GM21576 (cell line): ENCODE results near the gene IGFL1.
A peak's percentile ranks its signal among the peaks of the same experiment; 100 is the strongest.
"Not testable (repeated sequence)": the region's sequence is repeated elsewhere in the genome, so short reads cannot be mapped to it uniquely, and the experiment has no call there.

Source experiments
- ATAC-seq: cut with Tn5 transposase; IDR thresholded peaks from one replicate; pipeline ENCODE4 v1.9.1; 2021; ENCODE audit warnings: mild to moderate bottlenecking, moderate library complexity; ENCODE audit not compliant: unreplicated experiment

IGFL1 gene

DNA sequence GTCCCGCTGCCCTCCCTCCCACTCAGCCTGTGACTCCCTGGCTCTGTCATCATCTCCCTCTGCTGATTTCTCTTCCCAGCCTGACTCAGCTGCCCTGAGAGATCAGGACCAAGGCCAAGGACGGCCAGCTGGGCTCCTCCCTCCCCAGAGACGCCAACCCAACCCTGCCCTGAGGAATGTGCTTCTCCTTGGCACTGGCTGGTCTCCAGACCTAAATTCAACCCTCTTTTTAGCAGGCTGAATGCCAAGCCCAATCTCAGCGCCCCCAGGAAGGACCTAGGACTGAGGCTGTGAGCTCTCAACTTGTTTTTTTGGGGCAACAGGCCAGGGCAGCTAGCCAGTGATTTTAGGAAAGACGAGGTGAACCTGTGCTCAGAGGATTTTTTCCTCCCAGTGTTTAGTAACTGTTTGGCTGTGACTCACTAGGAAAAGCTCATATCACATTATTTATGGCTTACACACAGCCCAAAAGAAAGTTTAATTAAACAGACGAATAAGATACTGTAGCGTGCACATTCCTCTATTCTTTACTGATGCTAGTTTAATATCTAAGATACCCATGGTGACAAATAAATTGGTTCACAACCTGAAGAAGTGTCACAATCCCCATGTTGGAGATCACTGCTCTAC is 7.4 kb upstream of the IGFL1 start:
- no peak for ATAC-seq

DNA sequence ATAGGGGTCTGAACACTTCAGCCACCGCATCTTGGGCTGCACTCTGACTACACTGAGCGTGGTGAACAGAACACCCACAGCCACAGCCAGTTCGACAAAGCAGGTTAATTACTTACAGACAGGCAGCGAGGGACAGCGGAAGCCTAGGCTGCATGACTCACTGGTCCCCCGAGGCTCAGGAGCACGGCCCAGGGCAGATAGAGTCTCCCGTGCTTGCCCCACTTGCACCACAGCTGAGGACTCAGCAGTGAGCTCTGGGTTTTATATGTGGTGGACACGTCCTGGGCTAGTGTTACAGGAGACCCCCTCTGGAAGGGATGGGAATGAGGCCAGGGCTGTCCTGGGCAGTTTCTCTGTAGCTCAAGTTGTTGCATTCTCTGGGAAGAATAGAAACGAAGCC is 5.8 kb upstream of the IGFL1 start:
- ATAC-seq: not testable (repeated sequence)

- no peak for ATAC-seq
Measured at GRCh38 chr19:46224773-46225172, 4.8 kb upstream of the IGFL1 start.

GRCh38 chr19:46225558-46226004 is 4.0 kb upstream of the IGFL1 start:
- ATAC-seq: no peak

DNA sequence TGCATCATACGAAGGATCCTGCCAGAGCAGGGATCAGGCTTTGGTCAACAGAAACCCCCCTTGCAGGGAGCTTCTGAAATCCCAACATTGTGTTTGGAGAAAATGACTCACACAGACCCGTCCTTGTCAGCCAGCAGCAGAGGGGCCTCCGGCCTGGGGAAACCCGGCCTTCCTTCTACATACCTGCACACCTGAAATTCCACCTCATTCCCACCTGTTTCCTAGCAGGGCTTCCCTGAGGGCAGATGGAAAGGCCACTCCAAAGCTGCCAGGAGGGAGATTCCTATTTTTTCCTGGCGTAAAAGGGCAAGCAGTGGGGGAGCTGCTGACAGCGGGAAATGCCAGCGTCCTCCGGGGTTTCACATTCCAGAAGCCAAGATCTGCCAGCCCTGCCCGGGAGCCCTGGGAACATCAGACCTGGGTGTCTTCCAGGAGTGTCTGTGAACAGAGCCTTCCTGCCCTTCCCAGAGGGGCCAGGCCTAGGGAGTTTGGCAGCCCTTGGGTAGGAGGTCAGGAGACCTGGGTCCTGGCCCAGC is 3.0 kb upstream of the IGFL1 start:
- no peak for ATAC-seq

- no peak for ATAC-seq
Measured at GRCh38 chr19:46232029-46232428, 2.5 kb downstream of the IGFL1 start.

DNA sequence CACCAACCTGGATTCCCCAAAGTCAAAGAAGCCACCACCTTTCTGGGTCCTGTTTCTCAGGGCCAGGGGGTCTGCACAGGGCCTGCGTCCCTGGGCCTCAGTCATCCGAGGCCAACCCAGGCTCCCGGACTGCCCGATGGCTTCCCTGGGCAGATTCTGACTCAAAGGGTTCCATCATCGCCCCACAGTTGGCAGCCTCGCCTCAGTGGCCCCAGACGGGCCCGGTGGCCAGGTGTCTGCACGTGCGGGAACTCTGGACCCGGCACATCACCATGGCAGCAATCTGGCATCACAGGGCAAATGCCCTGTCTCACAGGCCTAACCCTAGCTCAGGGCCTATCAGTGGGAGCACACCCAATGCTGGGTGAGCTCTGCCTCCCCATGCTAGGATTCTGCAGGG is 2.9 kb downstream of the IGFL1 start:
- no peak for ATAC-seq

- ATAC-seq: no peak
Measured at GRCh38 chr19:46232938-46233621, 3.5 kb downstream of the IGFL1 start.

DNA sequence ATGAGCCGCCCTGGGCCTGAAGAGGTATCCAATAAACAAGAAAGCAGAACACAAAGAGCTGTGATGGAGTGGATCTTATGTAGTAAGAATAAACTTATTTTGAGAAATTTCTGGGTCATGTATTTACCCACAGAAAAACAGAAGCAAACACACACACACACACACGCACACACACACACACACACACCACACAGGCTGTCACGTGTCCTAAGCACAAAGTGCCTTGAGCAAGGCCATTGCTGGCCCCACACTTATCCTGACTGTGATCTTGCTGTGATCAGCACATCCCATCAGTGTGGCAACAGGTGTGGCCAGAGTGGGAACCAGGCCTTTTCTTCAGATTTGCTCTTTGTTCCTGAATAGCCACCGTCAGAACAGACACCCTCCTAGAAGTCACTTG is 4.3 kb downstream of the IGFL1 start:
- ATAC-seq: not testable (repeated sequence)

DNA sequence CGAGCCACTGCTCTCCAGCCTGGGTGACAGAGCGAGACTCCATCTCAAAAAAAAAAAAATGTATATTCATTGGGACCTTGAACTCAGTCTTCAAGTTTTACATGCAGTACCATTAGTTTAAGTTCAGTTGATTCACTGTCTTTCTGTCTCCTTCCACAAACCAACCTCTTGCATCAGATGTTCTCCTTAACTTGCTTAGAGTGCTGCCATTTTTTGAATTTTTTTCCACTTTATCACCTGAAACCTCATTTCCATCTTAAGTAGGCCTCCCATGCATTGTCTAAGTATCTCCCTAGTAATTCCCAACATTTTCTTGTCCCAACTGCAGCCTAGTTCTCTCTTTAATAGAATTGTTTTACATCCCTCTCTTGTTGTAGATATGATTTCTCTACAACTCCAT is 8.6 kb downstream of the IGFL1 start:
- not testable (repeated sequence) for ATAC-seq

GRCh38 chr19:46239193-46240024 is 9.9 kb downstream of the IGFL1 start:
- ATAC-seq: no peak

DNA sequence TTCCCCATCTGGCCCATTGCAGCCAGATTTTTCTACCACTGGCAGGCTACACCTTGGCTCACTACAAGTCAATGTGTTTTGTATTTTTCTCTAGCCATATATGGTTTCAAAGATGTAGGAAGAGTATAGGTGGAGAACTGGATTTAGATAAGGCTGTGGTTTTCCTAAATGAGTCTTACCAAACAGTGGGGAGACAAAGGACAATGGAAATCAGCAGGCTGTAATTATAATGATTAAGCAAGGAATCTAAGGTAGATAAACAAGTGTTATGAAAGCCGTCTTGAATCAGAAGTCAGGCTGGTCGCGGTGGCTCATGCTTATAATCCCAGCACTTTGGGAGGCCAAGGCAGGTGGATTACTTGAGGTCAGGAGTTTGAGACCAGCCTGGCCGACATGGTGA is 11.2 kb downstream of the IGFL1 start:
- ATAC-seq: no peak

- no peak for ATAC-seq
Measured at GRCh38 chr19:46241626-46242025, 12.1 kb downstream of the IGFL1 start.

DNA sequence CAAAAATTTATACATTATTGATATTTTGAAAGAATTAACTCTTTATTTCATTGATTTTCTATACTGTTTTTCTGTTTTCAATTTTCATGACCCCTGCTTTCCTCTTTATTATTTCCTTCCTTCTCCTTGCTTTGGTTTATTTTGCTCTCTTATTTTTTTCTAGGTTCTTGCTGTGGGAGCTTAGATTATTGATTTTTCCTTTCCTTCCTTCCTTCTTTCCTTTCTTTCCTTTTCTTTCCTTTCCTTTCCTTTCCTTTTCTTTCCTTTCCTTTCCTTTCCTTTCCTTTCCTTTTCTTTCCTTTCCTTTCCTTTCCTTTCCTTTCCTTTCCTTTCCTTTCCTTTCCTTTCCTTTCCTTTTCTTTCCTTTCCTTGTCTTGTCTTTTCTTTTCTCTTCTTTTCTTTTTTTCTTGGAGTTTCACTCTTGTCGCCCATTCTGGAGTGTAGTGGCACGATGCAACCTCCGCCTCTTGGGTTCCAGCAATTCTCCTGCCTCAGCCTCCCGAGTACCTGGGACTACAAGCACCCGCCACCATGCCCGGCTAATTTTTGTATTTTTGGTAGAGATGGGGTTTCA is 13.6 kb downstream of the IGFL1 start:
- not testable (repeated sequence) for ATAC-seq

DNA sequence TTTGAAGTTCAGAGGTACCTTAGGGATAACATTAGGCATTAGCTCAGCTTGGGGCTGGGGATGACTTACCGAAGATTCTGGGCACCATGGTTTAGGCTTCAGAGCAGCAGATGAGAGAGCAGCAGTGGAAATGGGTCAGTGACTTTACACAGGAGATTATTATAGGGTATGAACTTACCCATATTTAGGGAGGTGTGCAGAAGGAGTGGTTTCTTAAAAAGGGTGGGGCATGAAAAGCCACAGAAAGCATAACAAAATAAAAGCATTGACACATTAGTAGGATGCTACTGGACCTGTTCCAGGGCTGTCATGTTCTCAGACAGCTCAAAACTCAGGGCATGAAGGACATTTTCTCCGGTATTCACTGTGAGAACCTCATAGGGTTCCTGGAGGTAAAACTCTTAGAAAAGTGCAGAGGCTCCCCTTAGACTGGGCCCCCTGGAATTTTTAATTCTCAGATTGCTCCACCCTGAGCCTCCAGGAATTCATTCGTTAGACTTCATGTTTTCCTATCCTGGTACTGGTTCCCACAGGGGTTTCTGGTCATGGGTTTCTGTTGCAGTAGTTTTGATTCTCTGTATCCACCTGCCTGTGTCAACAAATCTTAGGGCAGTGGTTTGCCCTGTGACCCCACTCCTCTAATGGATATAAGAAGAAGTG is 20.7 kb downstream of the IGFL1 start:
- ATAC-seq: no peak

GRCh38 chr19:46251416-46251815 is 21.9 kb downstream of the IGFL1 start:
- ATAC-seq: no peak

DNA sequence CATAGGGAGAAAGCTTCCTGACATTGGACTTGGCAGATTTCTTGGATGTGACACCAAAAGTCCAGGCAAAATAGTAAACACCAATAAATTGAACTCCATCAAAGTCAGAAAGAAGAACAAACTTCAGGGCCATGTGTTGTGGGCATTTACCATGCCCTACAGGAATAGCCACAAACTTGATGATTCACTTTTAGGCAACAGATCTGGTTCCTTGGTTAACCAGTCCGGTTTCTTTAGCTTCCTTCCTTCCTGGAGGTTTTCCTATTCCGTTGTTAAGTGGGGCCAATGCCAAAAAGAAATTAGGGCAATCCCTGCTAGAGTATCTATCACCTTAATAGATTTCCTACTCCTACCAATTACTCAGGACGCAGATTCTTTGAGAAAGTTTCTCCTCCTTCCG is 25.2 kb downstream of the IGFL1 start:
- ATAC-seq: no peak

DNA sequence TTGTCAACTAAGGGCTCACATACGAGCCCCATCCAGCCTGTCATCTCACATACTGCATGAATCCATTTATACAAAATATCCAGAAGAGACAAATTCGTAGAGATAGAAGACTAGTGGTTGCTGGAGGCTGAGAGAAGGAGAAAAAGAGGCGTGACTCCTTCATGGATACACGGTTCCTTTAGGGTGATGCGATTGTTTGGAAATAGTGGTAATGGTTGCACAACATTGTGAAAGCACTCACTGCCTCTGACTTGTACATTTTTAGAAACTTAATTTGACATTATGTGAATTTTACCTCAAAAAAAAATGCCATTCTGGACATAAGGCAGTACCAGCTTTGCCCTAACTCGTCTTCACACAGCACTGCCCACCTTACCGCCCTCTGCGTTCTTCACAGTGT is 27.3 kb downstream of the IGFL1 start:
- no peak for ATAC-seq

DNA sequence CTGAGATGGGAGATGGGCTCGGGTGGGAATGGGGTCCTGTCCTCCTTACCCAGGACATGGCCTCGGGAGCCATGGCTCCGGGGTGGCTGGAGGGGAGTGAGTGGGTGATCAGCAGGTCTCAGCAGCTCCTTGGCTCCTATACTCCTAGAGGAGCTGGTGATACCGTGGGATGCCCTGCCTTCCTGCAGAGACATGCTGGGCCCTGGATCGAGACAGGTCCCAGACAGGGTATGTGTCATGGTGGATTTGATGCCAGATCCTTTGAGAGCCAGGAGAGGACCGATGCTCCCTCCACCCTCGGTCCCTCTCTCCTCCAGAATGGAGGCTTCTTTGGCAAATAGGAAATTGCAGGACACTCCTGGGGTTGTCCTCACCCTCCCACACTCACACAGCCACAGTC is 32.0 kb downstream of the IGFL1 start:
- not testable (repeated sequence) for ATAC-seq

DNA sequence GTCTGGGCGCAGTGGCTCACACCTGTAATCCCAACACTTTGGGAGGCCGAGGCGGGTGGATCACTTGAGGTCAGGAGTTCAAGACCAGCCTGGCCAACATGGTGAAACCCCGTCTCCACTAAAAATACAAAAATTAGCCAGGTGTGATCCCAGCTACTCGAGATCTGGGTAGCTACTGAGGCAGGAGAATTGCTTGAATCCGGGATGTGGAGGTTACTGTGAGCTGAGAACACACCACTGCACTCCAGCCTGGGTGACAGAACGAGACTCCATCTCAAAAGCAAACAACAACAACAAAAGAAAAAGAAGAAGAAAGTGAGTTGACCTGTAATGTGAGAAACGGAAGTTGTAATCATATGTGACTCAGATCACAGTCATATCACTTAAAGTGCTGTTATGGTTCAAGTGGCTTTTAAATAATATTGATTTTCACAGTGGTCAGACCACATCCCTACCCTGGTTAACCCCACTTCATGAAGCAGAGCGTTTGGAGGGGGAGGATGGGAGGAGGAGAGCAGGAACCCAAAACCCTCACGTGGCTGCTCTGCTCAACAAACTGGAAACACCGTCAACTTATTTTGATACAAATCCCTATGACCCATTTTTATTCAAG is 33.2 kb downstream of the IGFL1 start:
- peak; percentile 69 for ATAC-seq
